A673 (cell line): ENCODE data around the gene ATP10B. TPM values are rescaled to one million over a fixed set of nuclear protein-coding genes. Genes with fewer than 3 reads are reported as not detected.

Experiments used
- BruUV-seq: library from RNA; stranded (reverse); fragments of 400-500 nt; replicated peaks from 2 replicates; lab custom pipeline; 2021; lab: Mats Ljungman, UMichigan
- CTCF ChIA-PET: fragments of 300-600 bp; sonication (Branson Sonifier 250); formaldehyde crosslinking; loops from one replicate; lab custom pipeline; 2022; ENCODE audit warnings: antibody characterized with exemption; lab: Charles Lee
- POLR2A ChIA-PET: fragments of 300-600 bp; sonication (Branson Sonifier 250); formaldehyde crosslinking; loops from one replicate; lab custom pipeline; 2022; ENCODE audit warnings: antibody characterized with exemption; ENCODE audit not compliant: low non-redundant PET; lab: Charles Lee
- DNase-seq: peaks from one replicate; pipeline ENCODE4 v3.0.0-alpha.2; 2015; ENCODE audit warnings: low spot score
- H3K27ac ChIP-seq: fragments of 200-600 bp; sonication (generic); 2 replicates; pipeline ENCODE4 v1.5.1; 2016; ENCODE audit warnings: mixed run types, low read depth, mild to moderate bottlenecking, mixed read lengths, antibody characterized with exemption, low read length; ENCODE audit not compliant: poor library complexity, severe bottlenecking
- H3K27me3 ChIP-seq: fragments of 200-600 bp; sonication (generic); replicated peaks from 2 replicates; pipeline ENCODE4 v1.6.1; 2017; ENCODE audit warnings: mixed run types, low read depth, mild to moderate bottlenecking, mixed read lengths, antibody characterized with exemption, low read length; ENCODE audit not compliant: insufficient read depth, poor library complexity
- H3K36me3 ChIP-seq: fragments of 200-600 bp; sonication (generic); 2 replicates; pipeline ENCODE4 v1.6.1; 2016; ENCODE audit warnings: mixed run types, mild to moderate bottlenecking, mixed read lengths, antibody characterized with exemption, low read length; ENCODE audit not compliant: insufficient read depth, poor library complexity, severe bottlenecking
- H3K4me1 ChIP-seq: fragments of 200-600 bp; sonication (generic); 2 replicates; pipeline ENCODE4 v1.6.1; 2017; ENCODE audit warnings: mixed run types, mild to moderate bottlenecking, mixed read lengths, antibody characterized with exemption, low read length; ENCODE audit not compliant: insufficient read depth, poor library complexity, severe bottlenecking
- H3K4me3 ChIP-seq: fragments of 200-600 bp; sonication (generic); 2 replicates; pipeline ENCODE4 v1.5.1; 2016; ENCODE audit warnings: low read depth, mixed run types, mild to moderate bottlenecking, mixed read lengths, low read length; ENCODE audit not compliant: poor library complexity, severe bottlenecking
- H3K9me3 ChIP-seq: fragments of 200-600 bp; sonication (generic); 2 replicates; pipeline ENCODE4 v1.6.1; 2016; ENCODE audit warnings: mixed run types, low read depth, mild to moderate bottlenecking, mixed read lengths, antibody characterized with exemption, low read length; ENCODE audit not compliant: poor library complexity, severe bottlenecking
- EZH2 ChIP-seq: fragments of 200-600 bp; sonication (generic); IDR thresholded peaks from 2 replicates; pipeline ENCODE4 v1.6.1; 2017; ENCODE audit warnings: borderline replicate concordance, low read depth, mild to moderate bottlenecking, mixed read lengths, antibody characterized with exemption, low read length; ENCODE audit not compliant: poor library complexity, severe bottlenecking
- intact Hi-C: fragments of 100-400 bp; cut with micrococcal nuclease; formaldehyde crosslinking; loops from one replicate; pipeline ENCODE4 v1.10.0; 2022; ENCODE audit not compliant: unreplicated experiment
- total RNA-seq: library from RNA; stranded (reverse); gene quantifications from 2 replicates; pipeline ENCODE4 v1.2.3, GENCODE V29; 2021
- TF ChIP-seq, protein P1 (sequence below): fragments of 300-800, 200-600 bp; sonication (generic); conservative IDR thresholded peaks from 2 replicates; pipeline ENCODE4 v1.5.1; 2017; ENCODE audit warnings: low read depth, mild to moderate bottlenecking, antibody characterized with exemption, low read length, moderate library complexity, mixed read lengths

The ATP10B gene
- total RNA-seq, 1 experiment from 2014 or later, result not detected

GRCh38 chr5:160629003-160629402 lies 223.0 kb downstream of the ATP10B start:
- no peak for TF ChIP-seq EZH2
- TF ChIP-seq, protein P1, sequence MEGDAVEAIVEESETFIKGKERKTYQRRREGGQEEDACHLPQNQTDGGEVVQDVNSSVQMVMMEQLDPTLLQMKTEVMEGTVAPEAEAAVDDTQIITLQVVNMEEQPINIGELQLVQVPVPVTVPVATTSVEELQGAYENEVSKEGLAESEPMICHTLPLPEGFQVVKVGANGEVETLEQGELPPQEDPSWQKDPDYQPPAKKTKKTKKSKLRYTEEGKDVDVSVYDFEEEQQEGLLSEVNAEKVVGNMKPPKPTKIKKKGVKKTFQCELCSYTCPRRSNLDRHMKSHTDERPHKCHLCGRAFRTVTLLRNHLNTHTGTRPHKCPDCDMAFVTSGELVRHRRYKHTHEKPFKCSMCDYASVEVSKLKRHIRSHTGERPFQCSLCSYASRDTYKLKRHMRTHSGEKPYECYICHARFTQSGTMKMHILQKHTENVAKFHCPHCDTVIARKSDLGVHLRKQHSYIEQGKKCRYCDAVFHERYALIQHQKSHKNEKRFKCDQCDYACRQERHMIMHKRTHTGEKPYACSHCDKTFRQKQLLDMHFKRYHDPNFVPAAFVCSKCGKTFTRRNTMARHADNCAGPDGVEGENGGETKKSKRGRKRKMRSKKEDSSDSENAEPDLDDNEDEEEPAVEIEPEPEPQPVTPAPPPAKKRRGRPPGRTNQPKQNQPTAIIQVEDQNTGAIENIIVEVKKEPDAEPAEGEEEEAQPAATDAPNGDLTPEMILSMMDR, result no peak
- peaks cover 43% of the 10 kb centered on the region for H3K27me3 ChIP-seq
- no peak overlapping the region for H3K4me3 ChIP-seq
- H3K9me3 ChIP-seq, result no peaks in the 10 kb centered on the region
- BruUV-seq, result no TSS peak
- no peaks in the 10 kb centered on the region for H3K4me1 ChIP-seq
- CTCF ChIA-PET, result no interaction called here
- DNase-seq, result no peak
- H3K36me3 ChIP-seq, result no peaks in the 10 kb centered on the region
- intact Hi-C loops, result no loop called here
- H3K27ac ChIP-seq, result no peak overlapping the region
- POLR2A ChIA-PET, result no interaction called here

DNA sequence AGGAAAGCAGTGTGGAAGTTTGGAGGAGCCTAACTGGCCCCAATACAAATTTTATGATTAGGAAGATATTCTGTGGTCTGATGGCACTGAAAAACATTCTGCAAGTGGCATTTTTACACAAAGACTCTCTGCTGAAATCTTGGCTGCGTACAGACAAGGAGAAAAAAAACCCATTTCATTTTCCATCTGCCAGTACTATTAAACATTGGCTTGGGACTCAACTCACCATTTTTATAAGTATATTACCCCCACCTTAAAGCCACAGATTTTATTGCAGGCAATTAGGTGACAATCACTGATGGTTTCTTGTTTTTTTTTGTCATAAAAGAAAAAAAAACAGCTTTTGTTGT lies 223.4 kb downstream of the ATP10B start:
- TF ChIP-seq, protein P1, result no peak
- no peak for TF ChIP-seq EZH2
- Histone ChIP-seq H3K4me3 (no peak overlapping the region), H3K4me1 (no peaks in the 10 kb centered on the region), H3K27ac (no peak overlapping the region), H3K36me3 (no peaks in the 10 kb centered on the region), H3K9me3 (no peaks in the 10 kb centered on the region), H3K27me3 (peaks cover 45% of the 10 kb centered on the region)
- intact Hi-C loops, result no loop called here
- POLR2A ChIA-PET, result no interaction called here
- CTCF ChIA-PET, result no interaction called here
- BruUV-seq, result no TSS peak
- no peak for DNase-seq

DNA sequence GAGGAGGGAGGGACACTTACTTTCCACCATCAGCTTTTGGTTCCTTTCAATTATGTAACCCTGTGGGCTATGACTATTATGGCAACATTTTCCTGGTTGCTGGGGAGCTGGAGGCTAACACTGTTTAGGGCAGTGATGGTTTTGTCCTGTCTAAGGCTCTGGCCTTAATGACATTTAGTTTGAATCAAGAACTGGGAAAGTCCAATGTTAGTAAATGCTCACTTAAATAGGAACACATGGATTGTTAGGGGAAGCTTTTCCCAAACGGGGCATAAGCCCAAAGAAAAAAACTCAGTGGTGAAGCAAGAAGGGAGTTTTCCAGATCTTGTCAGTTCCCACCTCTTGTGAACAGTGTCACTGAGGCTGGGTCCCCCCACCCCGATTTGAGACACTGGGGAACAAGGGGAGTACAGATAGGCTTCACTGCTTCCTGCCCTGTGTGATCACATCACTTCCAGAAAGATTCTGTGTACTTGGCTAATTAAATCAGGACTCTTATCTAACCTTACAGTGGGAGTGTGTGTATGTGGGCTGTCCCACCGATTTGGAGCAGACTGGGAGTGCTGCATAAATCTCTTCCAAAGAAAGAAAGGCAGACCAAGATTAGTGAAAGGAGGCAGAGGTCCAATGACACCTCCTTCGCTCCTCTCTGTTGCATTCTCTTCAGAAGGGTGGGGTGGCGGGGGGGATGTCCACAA lies 223.9 kb downstream of the ATP10B start:
- no peaks in the 10 kb centered on the region for H3K9me3 ChIP-seq
- no peaks in the 10 kb centered on the region for H3K36me3 ChIP-seq
- ChIA-PET CTCF (no interaction called here), POLR2A (no interaction called here)
- no peak for DNase-seq
- BruUV-seq, result no TSS peak
- intact Hi-C loops, result no loop called here
- no peaks in the 10 kb centered on the region for H3K4me1 ChIP-seq
- H3K27me3 ChIP-seq, result peaks cover 49% of the 10 kb centered on the region
- no peak overlapping the region for H3K27ac ChIP-seq
- no peak for TF ChIP-seq EZH2
- TF ChIP-seq, protein P1, result no peak
- no peak overlapping the region for H3K4me3 ChIP-seq
